NCI-H2107 (cell line): ENCODE results near the gene RANBP3L.
A peak's percentile ranks its signal among the peaks of the same experiment; 100 is the strongest.
"Not testable (repeated sequence)": the region's sequence is repeated elsewhere in the genome, so short reads cannot be mapped to it uniquely, and the experiment has no call there.

Source experiments
- DNase-seq: peaks from one replicate; lab custom pipeline; 2025; lab: John Stamatoyannopoulos, UW

RANBP3L gene, protein sequence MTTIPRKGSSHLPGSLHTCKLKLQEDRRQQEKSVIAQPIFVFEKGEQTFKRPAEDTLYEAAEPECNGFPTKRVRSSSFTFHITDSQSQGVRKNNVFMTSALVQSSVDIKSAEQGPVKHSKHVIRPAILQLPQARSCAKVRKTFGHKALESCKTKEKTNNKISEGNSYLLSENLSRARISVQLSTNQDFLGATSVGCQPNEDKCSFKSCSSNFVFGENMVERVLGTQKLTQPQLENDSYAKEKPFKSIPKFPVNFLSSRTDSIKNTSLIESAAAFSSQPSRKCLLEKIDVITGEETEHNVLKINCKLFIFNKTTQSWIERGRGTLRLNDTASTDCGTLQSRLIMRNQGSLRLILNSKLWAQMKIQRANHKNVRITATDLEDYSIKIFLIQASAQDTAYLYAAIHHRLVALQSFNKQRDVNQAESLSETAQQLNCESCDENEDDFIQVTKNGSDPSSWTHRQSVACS

DNA sequence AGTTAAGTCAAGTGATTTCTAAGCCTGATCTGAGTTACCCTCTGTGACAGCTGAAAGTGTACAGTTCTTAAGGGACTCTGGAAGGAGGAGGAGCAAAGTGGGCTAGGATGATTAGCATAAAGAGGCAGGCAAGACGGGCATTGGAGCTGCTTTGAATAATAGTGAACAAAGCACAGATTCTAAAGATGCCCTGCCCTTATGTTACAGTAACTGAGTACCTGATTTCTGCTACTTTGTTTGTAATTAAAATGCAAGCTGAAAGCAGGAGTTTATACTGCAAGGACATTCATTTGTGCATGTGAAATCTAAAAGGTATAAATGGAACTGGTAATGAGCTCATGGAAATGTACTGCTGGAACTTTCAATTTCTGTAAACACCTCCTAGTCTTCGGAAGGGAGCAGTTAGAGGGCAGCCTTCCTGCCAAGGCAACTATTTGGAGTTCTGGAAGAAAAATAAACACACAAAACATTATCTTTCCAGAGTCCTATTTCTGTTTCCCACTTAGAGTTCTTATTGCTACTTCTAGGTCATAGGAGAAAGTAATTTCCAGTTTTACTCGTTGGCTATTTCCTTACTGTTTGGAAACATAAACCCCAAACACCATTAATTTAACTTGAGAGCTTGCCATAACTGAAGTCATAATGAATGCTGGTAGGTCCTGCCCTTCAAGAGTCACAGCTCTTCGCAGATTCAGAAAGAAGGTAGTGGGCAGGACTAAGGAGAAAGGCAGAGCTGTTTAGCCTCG is at the start of gene RANBP3L:
Gene RANBP3L, minus strand, starts transcription at position 45 of the 746 bp plus-strand sequence. CDS start 486 bp downstream, outside the sequence.
- DNase-seq: no peak

DNA sequence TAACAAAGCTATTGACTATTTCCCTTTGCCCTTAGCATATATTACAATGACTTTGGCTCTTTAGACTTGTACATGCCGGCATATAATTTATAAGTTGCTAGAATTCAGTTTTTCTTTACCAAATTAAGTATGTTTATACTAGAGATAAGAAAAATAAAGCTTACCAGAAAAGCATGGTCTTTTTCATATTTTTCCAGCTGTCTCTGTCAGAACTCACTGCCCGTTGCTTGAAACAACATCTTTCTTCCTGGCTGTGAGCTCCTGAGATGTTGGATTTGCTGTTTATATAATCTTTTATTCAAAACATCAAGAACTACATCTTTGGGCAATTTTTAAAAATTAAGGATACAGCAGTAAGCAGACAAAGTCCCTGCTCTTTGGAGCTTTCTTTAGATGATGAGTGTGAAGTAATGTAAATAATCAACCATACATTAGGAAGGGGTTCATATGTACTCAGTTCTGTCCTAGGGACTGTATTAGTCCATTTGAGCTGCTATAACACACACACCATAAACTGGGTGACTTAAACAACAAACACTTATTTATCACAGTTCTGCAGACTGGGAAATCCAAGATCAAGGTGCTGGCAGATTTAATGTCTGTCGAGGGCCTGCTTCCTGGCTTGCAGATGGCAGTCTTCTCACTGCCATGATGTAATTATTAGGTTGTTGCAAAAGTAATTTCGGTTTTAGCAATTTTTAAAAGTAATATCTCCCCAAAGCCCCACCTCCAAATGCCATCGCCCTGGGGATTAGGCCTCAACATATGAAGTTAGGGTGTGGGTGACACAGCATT is 45.4 kb upstream of the RANBP3L start:
- no peak for DNase-seq

DNA sequence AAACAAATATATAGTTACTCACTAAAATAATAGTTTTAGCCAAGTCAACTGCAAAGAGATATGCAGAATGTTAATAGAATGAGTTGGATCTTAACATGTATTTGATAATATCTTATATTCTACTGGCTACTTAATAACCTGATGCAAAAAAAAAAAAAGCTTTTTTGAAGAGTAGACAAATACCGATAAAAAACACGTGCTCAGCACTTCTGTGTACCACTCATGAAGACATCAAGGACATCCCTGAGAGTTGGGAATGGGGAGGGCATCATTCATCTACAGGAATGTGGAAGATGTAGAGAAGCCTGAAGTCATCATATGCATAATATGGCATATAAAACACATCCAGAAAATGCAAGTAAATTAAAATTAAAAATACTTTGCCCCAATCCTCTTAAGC is 43.2 kb upstream of the RANBP3L start:
- no peak for DNase-seq

DNA sequence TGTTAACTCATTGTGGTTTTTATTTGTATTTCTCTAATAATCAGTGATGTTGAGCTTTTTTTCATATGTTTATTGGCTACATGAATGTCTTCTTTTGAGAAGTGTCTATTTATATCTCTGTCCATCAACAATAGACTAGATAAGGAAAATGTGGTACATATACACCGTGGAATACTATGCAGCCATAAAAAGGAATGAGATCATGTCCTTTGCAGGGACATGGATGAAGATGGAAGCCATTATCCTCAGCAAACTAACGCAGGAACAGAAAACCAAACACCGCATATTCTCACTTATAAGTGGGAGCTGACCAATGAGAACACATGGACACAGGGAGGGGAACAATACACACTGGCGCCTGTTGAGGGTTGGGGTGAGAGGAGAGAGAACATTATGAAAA is 40.0 kb upstream of the RANBP3L start:
- not testable (repeated sequence) for DNase-seq

DNA sequence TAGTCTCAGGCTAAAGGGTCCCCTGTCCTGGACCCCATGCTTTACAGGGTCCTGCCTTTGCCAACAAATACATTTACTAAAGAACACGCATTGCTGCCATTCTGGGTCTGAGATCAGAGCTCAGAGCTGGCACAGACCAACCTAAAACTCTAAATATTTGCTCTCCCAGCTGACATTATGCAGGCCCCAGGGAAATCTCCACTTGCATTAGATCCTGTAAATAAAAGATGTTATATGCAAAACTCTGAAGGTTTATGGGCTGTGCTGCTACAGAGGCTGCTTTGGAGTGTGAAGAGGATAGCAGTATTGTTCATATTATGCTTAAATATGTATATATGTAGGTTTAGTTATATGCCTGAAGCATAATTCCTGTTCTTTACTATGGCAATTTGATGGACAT is 35.9 kb upstream of the RANBP3L start:
- no peak for DNase-seq

DNA sequence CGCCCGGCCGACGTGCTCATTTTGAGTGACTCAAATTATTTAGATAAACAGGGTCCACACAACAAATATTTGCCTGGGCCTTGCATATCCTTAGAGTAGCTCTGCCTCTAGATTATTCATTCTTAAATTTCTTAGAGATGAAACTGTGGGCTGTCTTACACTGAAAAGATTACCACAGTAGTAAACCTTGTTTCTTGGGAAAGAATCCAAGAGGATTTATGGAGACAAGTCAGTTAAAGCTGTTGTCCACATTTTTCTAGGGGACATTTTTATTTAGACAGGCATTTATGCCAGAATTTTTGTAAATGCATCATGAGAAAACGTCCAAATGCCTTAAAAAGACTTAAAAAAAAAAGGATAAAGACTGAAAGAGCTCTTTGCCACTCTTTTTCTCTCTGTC is 32.6 kb upstream of the RANBP3L start:
- no peak for DNase-seq

DNA sequence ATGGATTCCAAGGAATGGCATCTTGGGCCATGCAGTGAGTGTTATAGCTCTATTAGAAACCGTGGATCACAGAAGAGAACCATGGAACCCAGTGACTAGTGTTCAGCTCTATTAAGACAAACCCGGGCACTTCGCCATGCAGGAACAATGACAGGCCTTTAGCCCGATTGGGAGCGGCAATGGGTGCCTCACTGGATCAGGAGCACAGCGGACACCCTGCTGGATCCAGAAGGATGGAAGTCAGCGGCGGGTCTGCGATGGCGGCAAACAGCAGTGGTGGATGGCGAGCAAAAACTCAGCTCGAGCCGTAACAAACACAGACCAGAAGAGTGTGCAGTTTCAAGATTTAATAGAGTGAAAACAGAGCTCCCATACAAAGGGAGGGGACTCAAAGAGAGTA is 31.0 kb upstream of the RANBP3L start:
- DNase-seq: not testable (repeated sequence)

DNA sequence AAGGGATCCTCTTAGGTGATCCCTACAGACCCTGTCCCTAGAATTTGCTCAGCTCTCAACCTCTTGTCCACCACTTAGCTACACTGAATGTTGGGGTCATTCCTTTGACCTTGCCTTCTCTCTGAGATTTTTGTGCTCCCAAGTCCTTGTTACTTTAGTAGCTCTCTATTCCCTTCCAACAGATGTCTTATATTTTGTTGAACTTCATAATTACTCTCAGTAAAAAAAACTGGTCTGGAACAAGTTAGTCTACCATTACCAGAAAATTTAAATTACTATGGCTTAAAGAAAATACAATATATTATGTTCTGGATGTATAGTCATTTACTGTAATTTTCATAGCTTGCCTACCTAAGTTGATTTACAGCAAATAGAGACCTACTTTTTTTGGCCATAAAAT is 23.5 kb upstream of the RANBP3L start:
- no peak for DNase-seq

DNA sequence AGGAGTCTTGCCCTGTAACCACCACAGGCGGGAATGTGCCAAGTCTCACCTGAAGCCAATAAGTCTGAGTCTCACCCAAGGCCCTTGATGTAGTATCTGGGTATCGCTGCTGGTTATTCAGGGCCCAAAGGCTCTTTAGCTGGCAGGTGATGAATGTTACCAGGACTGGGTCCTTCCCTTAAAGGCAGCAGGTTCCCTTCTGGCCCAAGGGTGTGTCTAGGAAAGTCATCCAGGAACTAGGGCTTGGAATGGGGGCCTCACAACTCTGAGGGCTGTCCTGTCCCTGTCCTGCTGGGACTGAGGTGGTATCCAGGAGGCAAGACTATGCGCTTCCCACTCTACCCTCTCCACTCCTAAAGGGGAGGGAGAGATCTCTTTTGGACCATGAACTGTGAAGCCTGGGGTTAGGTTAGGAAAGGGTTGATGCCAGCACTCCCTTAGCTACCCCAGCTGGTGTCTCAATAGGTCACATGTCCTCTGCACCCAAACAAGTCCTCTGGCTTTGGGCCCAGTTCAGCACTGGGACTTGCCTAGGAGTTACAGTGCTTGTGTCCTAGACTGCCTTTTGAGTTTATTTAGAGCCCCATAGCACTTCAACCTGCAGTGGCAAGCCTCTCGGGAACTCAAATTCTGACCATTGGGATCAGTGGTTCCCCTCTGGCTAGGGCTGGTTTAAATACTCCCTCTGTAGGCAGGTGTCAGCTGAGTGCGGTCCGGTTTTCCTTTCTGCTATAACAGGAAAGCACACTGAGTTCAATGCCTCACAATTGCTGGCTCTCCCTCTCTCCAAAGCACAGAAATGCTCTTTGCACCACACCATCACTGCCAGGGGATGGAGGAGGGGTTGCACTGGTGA is 22.5 kb upstream of the RANBP3L start:
- no peak for DNase-seq

DNA sequence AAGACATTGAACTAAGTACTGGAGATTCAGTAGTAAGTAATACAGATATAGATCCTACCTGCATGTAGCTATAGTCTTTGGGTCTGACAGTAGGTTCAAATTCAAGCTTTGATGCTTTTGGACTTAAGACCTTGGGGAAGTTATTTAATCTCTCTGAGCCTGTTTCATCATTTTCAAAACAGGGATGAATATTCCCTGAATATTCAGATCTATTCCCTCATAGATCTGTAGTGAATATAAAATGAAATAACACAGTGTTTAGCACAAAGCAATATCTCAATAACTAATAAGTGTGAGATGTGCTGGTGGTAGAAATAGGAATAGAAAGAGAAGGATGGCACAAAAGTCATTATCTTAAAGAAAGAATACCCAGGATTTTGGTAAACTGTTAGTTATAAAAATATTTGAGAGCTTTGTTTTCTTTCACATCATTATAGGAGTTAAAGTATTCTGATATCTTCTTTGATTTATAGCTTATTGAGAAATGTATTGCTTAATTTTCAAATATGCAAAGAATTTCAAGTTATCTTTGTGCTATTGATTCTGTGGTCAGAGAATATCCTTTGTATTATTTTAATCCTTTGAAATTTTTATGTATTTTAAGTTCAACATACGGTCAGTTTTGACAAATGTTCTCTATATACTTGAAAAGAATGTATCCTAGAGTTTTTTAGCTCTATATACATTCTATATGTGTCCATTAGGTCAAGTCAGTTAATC is 11.4 kb upstream of the RANBP3L start:
- DNase-seq: no peak

DNA sequence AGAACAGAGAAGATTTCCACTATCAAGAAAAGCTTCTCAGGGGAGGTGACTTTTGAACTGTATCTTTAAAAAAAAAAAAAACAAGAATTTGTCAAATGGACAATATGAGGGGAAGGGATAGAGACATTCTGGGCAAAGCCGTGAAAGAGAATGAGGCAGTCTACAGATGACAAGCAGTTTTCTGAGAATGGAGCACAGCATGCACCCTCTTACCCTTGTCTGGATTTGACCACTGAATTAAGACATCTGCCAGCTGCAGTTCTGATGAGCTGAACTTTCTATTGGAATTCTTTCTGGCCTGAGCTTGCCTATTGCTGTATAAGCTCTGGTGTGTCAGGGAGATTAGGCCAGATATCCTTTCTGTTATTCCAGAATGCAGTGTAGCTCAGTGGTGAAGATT is 10.3 kb upstream of the RANBP3L start:
- DNase-seq: no peak

DNA sequence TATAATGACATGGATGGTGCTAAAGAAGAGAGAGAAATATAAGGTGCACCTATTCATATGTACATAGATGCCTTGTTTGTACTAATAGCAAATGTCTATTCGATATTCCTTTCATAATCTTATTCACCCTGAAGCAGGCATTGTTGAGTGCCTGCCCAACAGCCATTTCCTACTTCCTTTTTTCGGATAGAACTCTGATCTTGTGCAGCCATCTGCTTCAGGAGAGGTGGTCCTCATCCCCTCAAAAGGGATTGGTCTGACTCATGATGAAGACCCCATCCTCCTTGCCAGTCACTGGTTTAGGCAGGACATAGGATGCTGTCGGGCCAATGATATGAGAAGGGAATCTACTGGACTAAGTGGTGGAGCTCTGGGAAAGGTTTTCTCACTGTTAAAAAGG is 8.4 kb upstream of the RANBP3L start:
- DNase-seq: no peak

DNA sequence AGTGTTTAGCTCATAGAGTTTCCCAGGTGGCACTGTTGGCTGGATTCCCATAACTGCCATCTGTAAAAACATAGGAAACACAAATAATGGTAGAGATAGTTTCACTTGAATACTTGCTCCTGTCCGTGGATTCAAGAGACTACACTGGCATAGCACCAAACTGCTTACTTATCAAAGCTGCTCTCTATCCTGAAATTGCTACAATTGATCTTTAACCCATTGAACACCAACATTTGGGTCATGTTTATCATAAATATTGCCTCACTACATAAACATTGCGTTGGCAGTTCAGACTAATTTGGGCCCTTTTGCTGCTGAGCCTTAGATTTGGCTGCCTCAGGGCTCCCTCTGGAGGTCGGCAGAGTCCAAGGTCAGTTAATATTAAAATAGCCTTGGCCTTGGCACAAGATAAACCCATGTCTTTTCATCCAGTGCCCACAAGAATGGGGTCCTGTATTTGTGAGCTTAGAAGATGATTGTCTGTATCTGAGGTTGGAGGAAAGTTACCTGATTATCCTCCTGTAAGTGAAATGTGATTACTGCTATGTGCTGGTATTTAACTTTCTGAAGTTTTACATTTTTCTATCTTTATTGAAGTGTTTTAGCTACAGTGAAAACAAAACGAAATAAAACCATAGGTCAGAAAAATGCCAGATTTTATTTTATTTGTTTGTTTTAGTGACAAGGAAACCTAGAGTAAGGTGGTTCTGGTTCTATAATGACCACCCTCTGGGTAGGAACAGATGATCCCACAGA is 4.0 kb upstream of the RANBP3L start:
- DNase-seq: peak; percentile 6

DNA sequence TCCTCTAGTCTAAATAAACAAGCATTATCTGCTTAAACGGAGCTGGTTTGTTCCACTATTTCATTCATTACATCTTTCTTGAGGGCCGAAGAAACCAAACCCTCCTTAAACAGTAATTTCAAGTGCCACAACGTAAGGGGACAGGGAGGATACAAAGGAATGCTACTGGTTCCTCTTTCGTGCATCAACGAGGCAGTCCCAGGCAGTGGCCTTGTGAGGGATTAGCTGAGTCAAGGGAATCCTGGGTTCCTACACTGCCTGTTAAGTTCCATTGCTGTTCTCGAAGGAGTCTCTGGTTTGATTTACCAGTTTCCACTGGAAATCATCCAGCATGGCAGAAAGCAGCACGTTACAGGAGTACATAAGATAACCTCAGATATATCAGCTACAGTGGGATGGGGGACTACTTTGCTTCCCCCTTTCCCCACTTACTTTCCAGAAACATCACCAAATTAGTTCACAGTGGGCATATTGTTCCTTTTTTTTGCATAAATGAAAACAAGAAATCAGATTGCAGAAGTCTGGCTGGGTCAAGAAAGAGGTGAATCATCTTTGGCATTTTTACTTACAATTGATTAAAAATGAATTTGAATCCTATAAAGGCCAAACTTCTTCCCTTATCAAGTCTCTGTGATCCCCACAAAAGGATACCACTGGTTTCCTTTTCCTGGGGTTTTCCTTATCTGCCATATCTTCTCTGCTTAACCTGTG is 2.5 kb upstream of the RANBP3L start:
- DNase-seq: no peak

DNA sequence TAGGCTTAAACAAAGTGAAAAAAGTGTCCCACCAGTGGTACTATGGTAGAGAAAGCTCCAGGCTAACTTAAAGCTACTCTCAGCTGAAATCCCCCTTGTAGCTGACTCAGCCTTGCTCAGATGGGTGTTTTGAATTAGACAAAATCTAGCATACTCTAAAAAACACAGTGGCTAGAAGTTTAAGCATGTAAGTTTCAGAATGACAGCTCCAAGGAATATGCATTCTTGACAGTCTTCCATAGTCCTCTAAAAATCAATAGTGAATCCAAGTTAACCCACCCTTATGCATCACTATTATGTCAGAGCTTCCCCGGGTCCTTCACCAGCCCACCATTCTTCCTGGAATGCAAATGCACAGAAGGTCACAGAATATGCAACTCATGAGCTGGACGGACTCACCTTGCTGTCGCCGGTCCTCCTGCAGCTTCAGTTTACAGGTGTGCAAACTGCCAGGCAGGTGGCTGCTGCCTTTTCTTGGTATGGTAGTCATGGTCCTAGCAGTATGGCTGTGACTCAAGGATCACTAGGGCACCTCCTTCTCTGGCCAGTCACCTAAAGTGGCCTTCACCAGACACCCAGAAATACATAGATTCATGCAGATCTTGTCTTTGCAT is 668 bp downstream of the RANBP3L start:
- DNase-seq: no peak

DNA sequence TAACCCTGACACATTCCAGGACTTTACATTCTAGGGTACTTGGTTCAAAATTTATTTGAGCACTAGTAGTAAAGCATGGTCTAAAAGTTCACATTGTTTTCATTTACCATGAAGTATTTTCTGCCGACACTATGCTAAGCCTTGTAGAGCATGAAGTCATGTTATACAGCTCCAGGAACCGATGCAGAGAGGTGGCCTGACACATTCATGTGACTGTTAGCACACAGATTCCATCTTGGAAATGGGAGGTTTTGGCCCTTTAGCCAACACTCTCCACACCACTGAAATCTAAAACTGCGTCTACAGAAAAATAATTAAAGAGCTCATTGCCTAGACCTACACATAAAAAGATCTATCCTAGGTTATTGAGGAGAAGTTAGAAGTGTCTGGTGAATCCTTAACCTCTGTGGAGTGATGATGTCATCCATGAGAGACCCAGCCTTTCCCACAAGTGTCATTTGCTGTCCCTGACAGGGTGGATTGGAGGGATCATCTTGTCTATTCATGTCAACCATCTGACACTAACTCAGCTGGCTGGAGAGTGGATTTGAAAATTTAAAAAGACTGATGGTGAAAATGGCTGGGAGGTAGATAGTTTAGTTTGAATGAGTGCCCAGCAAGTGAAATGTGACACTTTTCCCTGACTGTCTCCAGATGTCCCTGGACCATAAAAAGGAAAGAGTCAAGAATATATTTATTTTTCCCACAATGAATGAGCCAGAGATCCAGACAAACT is 1.3 kb downstream of the RANBP3L start:
- DNase-seq: no peak

DNA sequence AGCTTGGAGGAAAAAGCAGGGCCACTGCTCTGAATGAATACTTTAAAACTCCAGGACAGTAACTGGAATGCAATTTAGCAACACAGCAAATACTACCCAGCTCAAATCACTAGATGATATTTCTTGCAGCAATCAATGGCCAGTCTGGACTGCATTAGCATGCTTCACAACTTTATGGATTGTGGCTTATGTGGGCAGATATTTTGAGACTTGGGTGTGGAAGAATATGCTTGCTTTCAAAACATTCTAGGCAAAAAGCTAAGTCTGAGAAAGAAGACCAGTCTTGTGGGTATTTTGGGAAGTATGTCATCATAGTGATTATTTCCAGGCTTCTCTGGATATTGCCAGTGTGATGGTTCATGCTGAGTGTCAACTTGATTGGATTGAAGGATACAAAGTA is 3.1 kb downstream of the RANBP3L start:
- no peak for DNase-seq

DNA sequence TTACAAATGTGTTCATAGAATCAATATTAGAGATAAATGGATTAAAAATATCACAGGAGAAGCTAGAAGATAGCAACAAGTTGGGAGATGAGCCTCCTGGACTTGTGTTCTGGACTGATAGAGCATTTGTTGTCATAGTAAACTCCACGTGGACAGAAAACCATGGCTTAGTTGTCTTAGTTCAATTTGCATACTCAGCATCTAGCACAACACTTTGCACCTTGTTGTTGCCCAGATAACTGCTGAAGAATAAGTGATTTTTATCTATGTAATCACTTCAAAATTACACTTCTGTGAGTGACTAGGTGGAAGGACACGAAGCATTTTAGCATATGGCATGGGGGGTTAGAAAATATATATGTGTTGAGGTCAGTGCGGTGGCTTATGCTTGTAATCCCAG is 4.0 kb downstream of the RANBP3L start:
- no peak for DNase-seq
